Stimulated activated naive B cell treated with anti-CD40 and anti-IgM and Interleukin-4, amounts not matched to agents 10 μg/mL and 1 μg/mL and 100 μg/mL, for 72 hours (primary cell): ENCODE measurements around the gene CTNNBIP1.

Experiments
- ATAC-seq, 2 donors: fragments of 150-1000 bp; cut with Tn5 transposase; replicated peaks; 2 replicates each; pipeline ENCODE4 v1.10.0; 2021; ENCODE audit warnings: moderate library complexity in 1 of 2
- DNase-seq: peaks from one replicate; pipeline ENCODE4 v3.0.0; 2021
- H3K27ac Mint-ChIP-seq: one replicate; pipeline ENCODE4 v1.8.0; 2022; ENCODE audit warnings: mild to moderate bottlenecking, mixed read lengths
- H3K27me3 Mint-ChIP-seq, 2 donors: one replicate each; pipeline ENCODE4 v1.8.0; 2022; ENCODE audit warnings: mixed read lengths in 2 of 2
- H3K36me3 Mint-ChIP-seq, 2 donors: one replicate each; pipeline ENCODE4 v1.8.0; 2022; ENCODE audit warnings: mixed read lengths in 2 of 2, mild to moderate bottlenecking in 1 of 2
- H3K4me1 Mint-ChIP-seq, 2 donors: one replicate each; pipeline ENCODE4 v1.8.0; 2022; ENCODE audit warnings: mixed read lengths in 2 of 2, mild to moderate bottlenecking in 1 of 2
- H3K4me3 Mint-ChIP-seq, 2 donors: one replicate each; pipeline ENCODE4 v1.8.0; 2022; ENCODE audit warnings: mild to moderate bottlenecking in 2 of 2, mixed read lengths in 2 of 2, moderate library complexity in 1 of 2
- H3K9me3 Mint-ChIP-seq, 2 donors: one replicate each; pipeline ENCODE4 v1.8.0; 2022; ENCODE audit warnings: mixed read lengths in 2 of 2, mild to moderate bottlenecking in 1 of 2

CTNNBIP1 gene

DNA sequence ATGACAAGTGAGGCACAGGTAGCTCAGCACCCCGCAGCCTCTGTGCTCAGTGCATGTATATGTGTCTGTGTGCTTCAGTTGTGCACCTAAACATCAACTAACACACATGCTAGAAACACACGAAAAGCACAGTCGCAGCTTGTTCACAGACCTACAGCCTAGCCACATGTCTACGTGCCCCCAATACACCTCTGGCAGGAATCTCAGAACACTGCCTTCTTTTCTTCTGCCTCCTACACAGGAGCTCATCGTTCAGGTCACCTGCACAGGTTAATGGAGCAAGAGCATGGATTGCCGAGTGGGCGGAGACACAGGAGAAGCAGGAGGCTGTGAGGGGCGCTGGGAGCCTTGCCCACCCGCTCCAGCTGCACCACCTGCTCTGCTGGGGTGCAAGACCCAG lies 31.7 kb downstream of the CTNNBIP1 start:
- Mint-ChIP-seq H3K4me3 (no peak overlapping the region), H3K27me3 (no peaks in the 10 kb centered on the region), H3K36me3 (peaks cover 0 to 6% of the 10 kb centered on the region in 2 donors), H3K27ac (no peak overlapping the region), H3K4me1 (peaks cover 11 to 13% of the 10 kb centered on the region in 2 donors), H3K9me3 (no peaks in the 10 kb centered on the region)
- DNase-seq, result no peak
- no peak for ATAC-seq

DNA sequence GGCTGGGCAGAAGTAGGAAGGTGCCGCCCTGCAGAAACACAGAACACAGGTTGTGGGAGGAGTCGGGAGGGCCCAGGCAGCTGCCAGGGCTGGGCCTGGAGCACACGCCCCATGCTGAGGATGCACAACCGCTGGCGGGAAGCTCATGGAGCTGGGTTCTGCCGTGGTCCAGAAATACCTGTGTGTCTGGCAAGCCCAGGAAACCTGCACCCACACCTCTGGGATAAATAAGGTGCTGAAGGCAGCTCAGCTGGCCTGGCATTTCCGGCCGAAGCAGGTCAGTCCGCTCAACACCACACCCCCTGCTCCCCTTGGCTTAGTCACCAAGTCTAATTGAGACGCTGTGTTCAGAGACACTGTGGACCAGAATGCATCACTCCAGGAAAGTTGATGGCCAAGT lies 32.1 kb downstream of the CTNNBIP1 start:
- Mint-ChIP-seq H3K36me3 (peaks cover 0 to 6% of the 10 kb centered on the region in 2 donors), H3K27me3 (no peaks in the 10 kb centered on the region)

GRCh38 chr1:9875636-9876000 lies 34.5 kb downstream of the CTNNBIP1 start:
- no peak for DNase-seq
- no peaks in the 10 kb centered on the region for H3K9me3 Mint-ChIP-seq
- no peaks in the 10 kb centered on the region for H3K36me3 Mint-ChIP-seq
- no peaks in the 10 kb centered on the region for H3K27me3 Mint-ChIP-seq
- H3K4me3 Mint-ChIP-seq, result no peak overlapping the region
- H3K4me1 Mint-ChIP-seq, result peaks cover 4 to 7% of the 10 kb centered on the region in 2 donors
- H3K27ac Mint-ChIP-seq, result no peak overlapping the region
- ATAC-seq, result no peak

More for the DNA sequence above, 32.1 kb downstream of the CTNNBIP1 start:
- no peak overlapping the region for H3K4me3 Mint-ChIP-seq
- DNase-seq, result no peak
- no peak overlapping the region for H3K27ac Mint-ChIP-seq
- ATAC-seq, result no peak
- peaks cover 11 to 13% of the 10 kb centered on the region in 2 donors for H3K4me1 Mint-ChIP-seq
- H3K9me3 Mint-ChIP-seq, result no peaks in the 10 kb centered on the region

GRCh38 chr1:9874959-9875635 lies 35.0 kb downstream of the CTNNBIP1 start:
- ATAC-seq (peak; percentile 92 to 96), DNase-seq (peak; percentile 47)
- Mint-ChIP-seq H3K4me1 (peaks cover 4 to 7% of the 10 kb centered on the region in 2 donors), H3K36me3 (no peaks in the 10 kb centered on the region), H3K27ac (no peak overlapping the region), H3K9me3 (no peaks in the 10 kb centered on the region), H3K27me3 (no peaks in the 10 kb centered on the region), H3K4me3 (peak overlapping the region in 1 of 2 donors; percentile 69)

DNA sequence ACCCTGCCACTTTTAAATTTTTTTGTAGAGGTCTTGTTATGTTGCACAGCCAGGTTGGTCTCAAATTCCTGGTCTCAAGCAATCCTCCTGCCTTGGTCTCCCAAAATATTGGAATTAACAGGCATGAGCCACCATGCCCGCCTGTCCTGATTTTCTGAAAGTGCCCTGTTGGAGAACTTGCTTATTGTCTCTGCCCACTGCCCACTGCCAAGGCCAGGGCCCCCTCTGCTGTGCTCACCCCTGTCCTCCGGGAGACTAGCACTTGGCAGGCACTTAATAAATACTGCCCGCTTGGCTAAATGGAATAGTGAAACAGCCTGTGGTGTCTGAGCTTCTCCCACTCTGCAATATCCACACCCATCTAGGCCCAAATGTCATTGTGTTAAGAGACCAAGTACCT lies 35.7 kb downstream of the CTNNBIP1 start:
- Mint-ChIP-seq H3K4me3 (no peak overlapping the region), H3K4me1 (peaks cover 4 to 7% of the 10 kb centered on the region in 2 donors), H3K36me3 (no peaks in the 10 kb centered on the region), H3K9me3 (no peaks in the 10 kb centered on the region), H3K27me3 (no peaks in the 10 kb centered on the region), H3K27ac (no peak overlapping the region)
- DNase-seq, result no peak
- ATAC-seq, result no peak

- no peak for ATAC-seq
- Mint-ChIP-seq H3K4me1 (peaks cover 4 to 7% of the 10 kb centered on the region in 2 donors), H3K27ac (peak overlapping the region; percentile 22)
These were observed 36.1 kb downstream of the CTNNBIP1 start for GRCh38 chr1:9873992-9874391.

GRCh38 chr1:9873385-9873784 lies 36.7 kb downstream of the CTNNBIP1 start:
- Mint-ChIP-seq H3K4me3 (no peak overlapping the region), H3K27me3 (no peaks in the 10 kb centered on the region), H3K36me3 (no peaks in the 10 kb centered on the region), H3K27ac (no peak overlapping the region), H3K9me3 (no peaks in the 10 kb centered on the region), H3K4me1 (peaks cover 4 to 7% of the 10 kb centered on the region in 2 donors)
- no peak for DNase-seq
- ATAC-seq, result no peak

More at GRCh38 chr1:9873992-9874391, 36.1 kb downstream of the CTNNBIP1 start:
- no peak for DNase-seq
- no peaks in the 10 kb centered on the region for H3K36me3 Mint-ChIP-seq
- no peaks in the 10 kb centered on the region for H3K9me3 Mint-ChIP-seq
- no peak overlapping the region for H3K4me3 Mint-ChIP-seq
- no peaks in the 10 kb centered on the region for H3K27me3 Mint-ChIP-seq

DNA sequence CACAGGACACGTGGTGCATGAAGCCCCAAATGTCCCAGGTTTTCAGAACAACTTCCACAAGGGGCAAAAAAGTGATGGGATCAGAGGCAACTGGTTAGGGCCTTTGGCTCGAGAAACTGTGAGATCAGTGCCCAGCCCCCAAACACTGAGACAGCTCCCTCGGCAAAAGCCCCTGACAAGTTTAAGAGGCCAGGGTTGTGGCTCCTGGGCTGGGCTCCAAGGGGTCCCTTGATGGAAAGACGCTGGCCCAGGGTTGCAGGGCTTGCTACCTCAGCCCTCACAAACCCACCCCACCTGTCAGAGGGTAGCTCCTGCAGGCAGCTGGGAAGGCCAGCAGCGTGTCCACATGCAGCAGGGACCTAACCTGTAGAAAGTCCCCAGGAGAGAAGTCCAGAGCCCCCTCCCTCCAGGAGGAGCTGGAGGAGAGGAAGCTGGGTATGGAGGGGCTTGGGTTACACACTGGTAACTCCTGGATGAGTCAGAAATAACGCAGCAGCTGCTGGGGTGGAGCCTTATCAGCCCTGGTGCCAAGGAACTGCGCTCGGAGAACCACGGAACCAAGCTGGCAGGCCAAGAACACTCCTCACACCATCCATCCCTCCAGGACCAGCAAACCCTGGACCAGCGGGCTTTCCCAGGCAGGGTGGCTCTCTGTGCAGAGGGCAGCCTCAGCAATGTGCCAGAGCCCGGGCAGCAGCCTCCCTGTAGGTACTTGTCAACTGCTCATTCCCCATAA lies 37.5 kb downstream of the CTNNBIP1 start:
- Mint-ChIP-seq H3K27ac (no peak overlapping the region), H3K36me3 (no peaks in the 10 kb centered on the region), H3K4me1 (peaks cover 4 to 7% of the 10 kb centered on the region in 2 donors), H3K27me3 (no peaks in the 10 kb centered on the region), H3K9me3 (no peaks in the 10 kb centered on the region), H3K4me3 (no peak overlapping the region)
- ATAC-seq, result no peak
- DNase-seq, result no peak

DNA sequence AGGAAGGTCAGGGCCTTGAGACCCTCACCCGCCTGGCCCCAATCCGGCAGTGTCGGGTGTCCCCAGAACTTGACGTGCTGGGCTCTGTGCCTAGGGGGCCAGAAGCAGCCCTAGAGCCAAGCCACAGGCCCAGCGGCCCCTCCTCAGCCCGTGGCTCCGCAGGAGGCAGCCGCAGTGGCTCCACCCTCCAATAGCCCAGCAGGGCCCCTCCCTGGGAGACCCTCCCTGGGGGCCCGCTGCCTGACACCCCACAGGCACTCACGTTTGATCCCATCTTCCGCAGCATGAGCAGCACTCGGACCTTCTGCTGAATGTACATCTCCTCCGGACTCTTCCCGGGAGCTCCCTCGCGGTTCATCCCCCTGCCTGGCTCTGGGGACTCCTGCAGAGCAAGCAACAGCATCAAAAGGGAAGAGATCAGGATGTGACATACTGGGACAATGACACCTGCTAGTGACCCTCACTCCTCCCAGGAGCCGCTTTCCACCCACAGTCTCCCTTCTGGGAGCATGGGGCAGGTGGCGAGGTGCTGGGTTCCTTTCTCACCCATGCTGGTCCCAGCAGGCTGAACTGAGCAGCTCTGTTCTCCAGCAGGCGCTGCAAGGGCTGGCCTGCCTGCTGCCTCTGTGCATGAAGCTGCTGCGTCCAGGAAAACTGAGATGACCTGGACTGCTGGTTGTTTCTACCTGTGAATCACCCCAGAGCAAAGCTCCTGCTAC lies 38.2 kb downstream of the CTNNBIP1 start:
- H3K9me3 Mint-ChIP-seq, result no peaks in the 10 kb centered on the region
- DNase-seq (no peak), ATAC-seq (no peak)
- no peak overlapping the region for H3K4me3 Mint-ChIP-seq
- no peak overlapping the region for H3K27ac Mint-ChIP-seq
- H3K36me3 Mint-ChIP-seq, result no peaks in the 10 kb centered on the region
- H3K27me3 Mint-ChIP-seq, result no peaks in the 10 kb centered on the region
- peaks cover 8 to 15% of the 10 kb centered on the region in 2 donors for H3K4me1 Mint-ChIP-seq

GRCh38 chr1:9871021-9871420 lies 39.0 kb downstream of the CTNNBIP1 start:
- no peak for ATAC-seq
- no peak overlapping the region for H3K27ac Mint-ChIP-seq

GRCh38 chr1:9870572-9870971 lies 39.5 kb downstream of the CTNNBIP1 start:
- Mint-ChIP-seq H3K4me1 (peaks cover 15 to 17% of the 10 kb centered on the region in 2 donors), H3K27me3 (no peaks in the 10 kb centered on the region), H3K36me3 (no peaks in the 10 kb centered on the region), H3K27ac (no peak overlapping the region), H3K9me3 (no peaks in the 10 kb centered on the region), H3K4me3 (no peak overlapping the region)
- ATAC-seq (no peak), DNase-seq (no peak)

More at GRCh38 chr1:9871021-9871420, 39.0 kb downstream of the CTNNBIP1 start:
- DNase-seq, result no peak
- H3K27me3 Mint-ChIP-seq, result no peaks in the 10 kb centered on the region
- H3K36me3 Mint-ChIP-seq, result no peaks in the 10 kb centered on the region
- peaks cover 14 to 17% of the 10 kb centered on the region in 2 donors for H3K4me1 Mint-ChIP-seq
- no peaks in the 10 kb centered on the region for H3K9me3 Mint-ChIP-seq
- H3K4me3 Mint-ChIP-seq, result no peak overlapping the region

- Mint-ChIP-seq H3K9me3 (no peaks in the 10 kb centered on the region), H3K4me1 (peaks cover 11 to 12% of the 10 kb centered on the region in 2 donors), H3K36me3 (no peaks in the 10 kb centered on the region), H3K27me3 (no peaks in the 10 kb centered on the region), H3K27ac (no peak overlapping the region), H3K4me3 (no peak overlapping the region)
- ATAC-seq (no peak), DNase-seq (no peak)
These were observed 40.2 kb downstream of the CTNNBIP1 start for GRCh38 chr1:9869831-9870251.

GRCh38 chr1:9868244-9868590 lies 41.9 kb downstream of the CTNNBIP1 start:
- Mint-ChIP-seq H3K9me3 (no peaks in the 10 kb centered on the region), H3K4me3 (no peak overlapping the region), H3K27me3 (no peaks in the 10 kb centered on the region), H3K4me1 (peaks cover 20 to 21% of the 10 kb centered on the region in 2 donors), H3K36me3 (no peaks in the 10 kb centered on the region), H3K27ac (no peak overlapping the region)
- ATAC-seq (no peak), DNase-seq (no peak)

DNA sequence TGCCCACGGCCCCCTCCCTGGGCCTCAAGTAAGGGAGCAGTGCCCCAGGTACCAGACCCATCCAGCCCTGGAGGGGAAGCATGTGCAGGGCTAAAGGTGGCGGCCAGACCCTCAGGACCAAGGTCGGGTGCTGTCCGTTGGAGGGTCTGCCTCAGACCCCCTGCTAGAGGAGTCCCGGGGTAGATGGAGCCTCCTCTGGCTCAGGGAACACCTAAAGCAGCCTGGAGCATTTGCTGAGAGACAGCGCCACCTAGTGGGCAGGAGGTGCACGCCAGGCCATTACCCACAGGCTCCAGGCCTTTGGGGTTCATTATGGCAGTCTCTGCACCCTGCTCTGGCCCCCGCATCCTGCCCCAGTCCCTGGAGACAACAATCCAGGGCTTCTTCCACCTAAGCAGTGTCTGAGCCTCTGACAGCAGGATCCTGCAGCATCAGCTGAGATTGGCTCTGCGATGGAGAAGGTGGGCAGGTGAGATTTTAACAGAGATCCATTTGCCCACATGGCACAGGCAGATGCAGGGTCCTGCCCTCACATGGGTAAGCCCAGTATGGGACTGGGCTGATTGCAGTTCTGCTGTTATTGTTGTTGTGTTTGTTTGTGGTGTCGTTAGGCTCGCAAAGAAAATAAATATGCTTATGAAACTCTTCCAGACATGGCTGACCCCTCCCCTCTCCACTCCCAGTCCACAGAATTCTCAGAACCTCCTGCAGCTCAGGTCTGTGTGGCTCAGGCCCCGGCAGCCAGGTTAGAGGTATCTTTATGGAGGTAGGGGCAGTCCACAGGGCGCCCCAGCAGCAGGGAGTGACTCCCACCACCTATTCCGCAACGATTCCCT lies 42.4 kb downstream of the CTNNBIP1 start:
- Mint-ChIP-seq H3K4me3 (no peak overlapping the region), H3K36me3 (no peaks in the 10 kb centered on the region), H3K27me3 (no peaks in the 10 kb centered on the region), H3K9me3 (no peaks in the 10 kb centered on the region), H3K4me1 (peaks cover 20 to 22% of the 10 kb centered on the region in 2 donors), H3K27ac (no peak overlapping the region)
- ATAC-seq (peak; percentile 95 to 96), DNase-seq (peak; percentile 73)
